Left ventricle myocardium inferior (tissue), 1 donor: ENCODE measurements around the gene METRN. TPM values are rescaled to one million over a fixed set of nuclear protein-coding genes. Genes with fewer than 3 reads are reported as not detected.

Source experiments
- DNase-seq: peaks from one replicate; pipeline ENCODE4 v3.0.0-alpha.2; 2020
- H3K27ac ChIP-seq: fragments of 200-600 bp; replicated peaks from 2 replicates; pipeline ENCODE4 v1.8.0; 2021
- H3K27me3 ChIP-seq: fragments of 200-600 bp; 2 replicates; pipeline ENCODE4 v1.8.0; 2021; ENCODE audit warnings: low read depth
- H3K36me3 ChIP-seq: fragments of 200-600 bp; 2 replicates; pipeline ENCODE4 v1.8.0; 2021
- H3K4me1 ChIP-seq: fragments of 200-600 bp; 2 replicates; pipeline ENCODE4 v1.8.0; 2021
- H3K4me3 ChIP-seq: fragments of 200-600 bp; 2 replicates; pipeline ENCODE4 v1.8.0; 2021; ENCODE audit warnings: mild to moderate bottlenecking, moderate library complexity
- H3K9me3 ChIP-seq: fragments of 200-600 bp; replicated peaks from 2 replicates; pipeline ENCODE4 v1.8.0; 2021
- CTCF ChIP-seq: fragments of 200-600 bp; IDR thresholded peaks from 2 replicates; pipeline ENCODE4 v1.8.0; 2021; ENCODE audit warnings: antibody characterized with exemption, mild to moderate bottlenecking, borderline replicate concordance
- intact Hi-C: fragments of 100-400 bp; cut with micrococcal nuclease; formaldehyde crosslinking; loops from one replicate; pipeline ENCODE4 v1.11.0; 2022
- total RNA-seq: library from RNA; stranded (reverse); fragmentation: NEBNext Ultra II Directional; extraction: Animal tissue kit (Norgen Biotek cat#: 25700); gene quantifications from one replicate; pipeline ENCODE4 v1.2.1, GENCODE V29; 2021
- donor health status: DM: no; HTN: yes; CAD: no; lungs with severe emphysema.

Gene METRN
- total RNA-seq, 1 donor from 2014 or later = 62.5 TPM

- DNase-seq = peak; percentile 88
- intact Hi-C loops = no loop called here
- no peak for TF ChIP-seq CTCF
- Histone ChIP-seq H3K4me1 (peaks cover 72% of the 10 kb centered on the region), H3K9me3 (no peaks in the 10 kb centered on the region), H3K36me3 (peaks cover 21% of the 10 kb centered on the region), H3K27ac (peak within 1 kb of the TSS; percentile 100), H3K4me3 (peak within 1 kb of the TSS; percentile 88), H3K27me3 (peaks cover 19% of the 10 kb centered on the region)
Measured at GRCh38 chr16:679814-680624, 34.9 kb upstream of the METRN start, which contains the start of gene STUB1. STUB1 (plus strand) TSS chr16:680410; CDS start chr16:680526, 116 bp downstream.

GRCh38 chr16:680625-680945 is 34.3 kb upstream of the METRN start:
- TF ChIP-seq CTCF = no peak
- Histone ChIP-seq H3K9me3 (no peaks in the 10 kb centered on the region), H3K4me1 (peaks cover 73% of the 10 kb centered on the region), H3K27ac (peak overlapping the region; percentile 100), H3K27me3 (peaks cover 19% of the 10 kb centered on the region), H3K4me3 (peak overlapping the region; percentile 88), H3K36me3 (peaks cover 21% of the 10 kb centered on the region)
- no peak for DNase-seq
- intact Hi-C loops = no loop called here

GRCh38 chr16:680967-681745 is 33.8 kb upstream of the METRN start:
- intact Hi-C loops = no loop called here
- no peak for DNase-seq
- H3K4me1 ChIP-seq = peaks cover 73% of the 10 kb centered on the region

GRCh38 chr16:681746-682427 is 33.0 kb upstream of the METRN start:
- H3K4me1 ChIP-seq = peaks cover 71% of the 10 kb centered on the region
- peak overlapping the region; percentile 88 for H3K4me3 ChIP-seq
- no peak for TF ChIP-seq CTCF
- H3K27ac ChIP-seq = peak overlapping the region; percentile 100
- intact Hi-C loops = no loop called here
- no peak for DNase-seq
- no peaks in the 10 kb centered on the region for H3K9me3 ChIP-seq
- peaks cover 13% of the 10 kb centered on the region for H3K27me3 ChIP-seq
- peaks cover 25% of the 10 kb centered on the region for H3K36me3 ChIP-seq

More at GRCh38 chr16:680967-681745, 33.8 kb upstream of the METRN start:
- TF ChIP-seq CTCF = no peak
- Histone ChIP-seq H3K4me3 (peak overlapping the region; percentile 88), H3K36me3 (peaks cover 21% of the 10 kb centered on the region), H3K9me3 (no peaks in the 10 kb centered on the region), H3K27me3 (peaks cover 19% of the 10 kb centered on the region), H3K27ac (peak overlapping the region; percentile 100)
